ENCODE data around the gene SLC25A13.

- TF ChIP-seq CTCF (IDR thresholded peaks at IDR 0.05), result no peak
- TF ChIP-seq CHD2 (IDR thresholded peaks at IDR 0.05; ENCODE audit: low read length, partially characterized antibody), result no peak
- TF ChIP-seq TCF12 (IDR thresholded peaks at IDR 0.05), result no peak
- TF ChIP-seq POLR2AphosphoS5 (IDR thresholded peaks at IDR 0.05; ENCODE audit: low read depth, low read length), result no peak
- no peak for TF ChIP-seq EP300 (IDR thresholded peaks at IDR 0.05; ENCODE audit: borderline replicate concordance in 1 of 2, low read depth in 1 of 2, low read length in 1 of 2)
- TF ChIP-seq SMC3 (IDR thresholded peaks at IDR 0.05; ENCODE audit: low read depth, low read length), result no peak
- TF ChIP-seq ELF1 (IDR thresholded peaks at IDR 0.05), result no peak
- no peak for TF ChIP-seq ZBTB33 (IDR thresholded peaks at IDR 0.05; ENCODE audit: borderline replicate concordance, low read depth)
- TF ChIP-seq USF2 (IDR thresholded peaks at IDR 0.05; ENCODE audit: borderline replicate concordance, low read depth, low read length), result no peak
- no peak for TF ChIP-seq REST (IDR thresholded peaks at IDR 0.05; ENCODE audit: low read depth, low read length)
Observed at GRCh38 chr7:96311967-96312366, 9.9 kb downstream of the SLC25A13 start.
